Muscle layer of duodenum (tissue), 2 donors: ENCODE data around the gene PIK3R1.
A peak's percentile ranks its signal among the peaks of the same experiment; 100 is the strongest.

Source experiments
- H3K27ac ChIP-seq: one replicate; pipeline ENCODE4 v1.7.0; 2013; ENCODE audit warnings: mild to moderate bottlenecking, low read length
- H3K27me3 ChIP-seq: one replicate; pipeline ENCODE4 v1.7.0; 2013; ENCODE audit warnings: low read depth, mild to moderate bottlenecking, control low read depth, low read length
- H3K36me3 ChIP-seq, 2 donors: one replicate each; pipeline ENCODE4 v1.7.0; 2013; ENCODE audit warnings: low read length in 2 of 2, control low read depth in 1 of 2, mild to moderate bottlenecking in 1 of 2; ENCODE audit not compliant: insufficient read depth in 2 of 2, control insufficient read depth in 1 of 2
- H3K4me1 ChIP-seq, 2 donors: one replicate each; pipeline ENCODE4 v1.7.0; 2013; ENCODE audit warnings: low read length in 2 of 2, mild to moderate bottlenecking in 2 of 2, control low read depth in 1 of 2, moderate library complexity in 1 of 2; ENCODE audit not compliant: insufficient read depth in 2 of 2, control insufficient read depth in 1 of 2
- H3K4me3 ChIP-seq, 2 donors: one replicate each; pipeline ENCODE4 v1.7.0; 2013; ENCODE audit warnings: low read length in 2 of 2, low read depth in 1 of 2, mild to moderate bottlenecking in 1 of 2
- H3K9me3 ChIP-seq, 2 donors: one replicate each; pipeline ENCODE4 v1.7.0; 2013; ENCODE audit warnings: low read length in 2 of 2, control low read depth in 1 of 2, mild to moderate bottlenecking in 1 of 2; ENCODE audit not compliant: control insufficient read depth in 1 of 2
- donor health status: healthy.

PIK3R1 gene

GRCh38 chr5:68264024-68264956, 48.7 kb downstream of the PIK3R1 start:
- Histone ChIP-seq H3K27ac (peak overlapping the region; percentile 83), H3K9me3 (no peaks in the 10 kb centered on the region), H3K4me3 (no peak overlapping the region), H3K4me1 (peaks cover 48 to 70% of the 10 kb centered on the region in 2 donors), H3K27me3 (no peaks in the 10 kb centered on the region), H3K36me3 (no peaks in the 10 kb centered on the region)

GRCh38 chr5:68265347-68265746, 49.8 kb downstream of the PIK3R1 start:
- Histone ChIP-seq H3K9me3 (no peaks in the 10 kb centered on the region), H3K4me1 (peaks cover 46 to 76% of the 10 kb centered on the region in 2 donors), H3K4me3 (no peak overlapping the region), H3K27ac (peak overlapping the region; percentile 83), H3K27me3 (no peaks in the 10 kb centered on the region), H3K36me3 (no peaks in the 10 kb centered on the region)

GRCh38 chr5:68265822-68266395, 50.4 kb downstream of the PIK3R1 start:
- Histone ChIP-seq H3K27ac (peak overlapping the region; percentile 83), H3K4me3 (peak overlapping the region in 1 of 2 donors; percentile 0), H3K9me3 (no peaks in the 10 kb centered on the region), H3K4me1 (peaks cover 46 to 77% of the 10 kb centered on the region in 2 donors), H3K36me3 (no peaks in the 10 kb centered on the region), H3K27me3 (no peaks in the 10 kb centered on the region)

- Histone ChIP-seq H3K4me1 (peaks cover 46 to 81% of the 10 kb centered on the region in 2 donors), H3K9me3 (no peaks in the 10 kb centered on the region), H3K4me3 (peak overlapping the region; percentile 0 to 6), H3K36me3 (no peaks in the 10 kb centered on the region), H3K27ac (peak overlapping the region; percentile 83), H3K27me3 (no peaks in the 10 kb centered on the region)
Observed at GRCh38 chr5:68266457-68266856, 50.9 kb downstream of the PIK3R1 start.

GRCh38 chr5:68267066-68267465, 51.5 kb downstream of the PIK3R1 start:
- Histone ChIP-seq H3K27me3 (no peaks in the 10 kb centered on the region), H3K27ac (peak overlapping the region; percentile 83), H3K4me1 (peaks cover 46 to 76% of the 10 kb centered on the region in 2 donors), H3K4me3 (peak overlapping the region; percentile 6 to 38), H3K36me3 (no peaks in the 10 kb centered on the region), H3K9me3 (no peaks in the 10 kb centered on the region)

GRCh38 chr5:68268101-68268851, 52.7 kb downstream of the PIK3R1 start:
- H3K27me3 ChIP-seq = no peaks in the 10 kb centered on the region
- H3K36me3 ChIP-seq = no peaks in the 10 kb centered on the region
- H3K4me3 ChIP-seq = peak overlapping the region in 1 of 2 donors; percentile 32
- H3K9me3 ChIP-seq = no peaks in the 10 kb centered on the region
- peaks cover 46 to 86% of the 10 kb centered on the region in 2 donors for H3K4me1 ChIP-seq
- peak overlapping the region; percentile 61 for H3K27ac ChIP-seq

GRCh38 chr5:68268852-68269130, 53.2 kb downstream of the PIK3R1 start:
- Histone ChIP-seq H3K9me3 (no peaks in the 10 kb centered on the region), H3K27me3 (no peaks in the 10 kb centered on the region), H3K4me1 (peaks cover 46 to 85% of the 10 kb centered on the region in 2 donors), H3K4me3 (peak overlapping the region in 1 of 2 donors; percentile 32), H3K36me3 (no peaks in the 10 kb centered on the region), H3K27ac (peak overlapping the region; percentile 61)

GRCh38 chr5:68269820-68270219, 54.3 kb downstream of the PIK3R1 start:
- peaks cover 0 to 6% of the 10 kb centered on the region in 2 donors for H3K36me3 ChIP-seq
- H3K9me3 ChIP-seq = no peaks in the 10 kb centered on the region
- H3K4me3 ChIP-seq = no peak overlapping the region
- peaks cover 38 to 84% of the 10 kb centered on the region in 2 donors for H3K4me1 ChIP-seq
- H3K27me3 ChIP-seq = no peaks in the 10 kb centered on the region
- no peak overlapping the region for H3K27ac ChIP-seq

GRCh38 chr5:68270399-68270975, 54.9 kb downstream of the PIK3R1 start:
- Histone ChIP-seq H3K27me3 (no peaks in the 10 kb centered on the region), H3K4me1 (peaks cover 32 to 77% of the 10 kb centered on the region in 2 donors), H3K9me3 (no peaks in the 10 kb centered on the region), H3K4me3 (no peak overlapping the region), H3K27ac (no peak overlapping the region), H3K36me3 (peaks cover 0 to 13% of the 10 kb centered on the region in 2 donors)

GRCh38 chr5:68271124-68271523, 55.6 kb downstream of the PIK3R1 start:
- peaks cover 0 to 13% of the 10 kb centered on the region in 2 donors for H3K36me3 ChIP-seq
- no peaks in the 10 kb centered on the region for H3K9me3 ChIP-seq
- H3K27me3 ChIP-seq = no peaks in the 10 kb centered on the region
- peaks cover 25 to 71% of the 10 kb centered on the region in 2 donors for H3K4me1 ChIP-seq
- no peak overlapping the region for H3K27ac ChIP-seq
- H3K4me3 ChIP-seq = no peak overlapping the region

GRCh38 chr5:68272289-68272688, 56.7 kb downstream of the PIK3R1 start:
- peaks cover 14 to 59% of the 10 kb centered on the region in 2 donors for H3K4me1 ChIP-seq
- no peaks in the 10 kb centered on the region for H3K9me3 ChIP-seq
- H3K4me3 ChIP-seq = no peak overlapping the region
- peaks cover 4 to 22% of the 10 kb centered on the region in 2 donors for H3K36me3 ChIP-seq
- H3K27ac ChIP-seq = no peak overlapping the region
- H3K27me3 ChIP-seq = no peaks in the 10 kb centered on the region
